ENCODE measurements around the gene NKIRAS1.

The NKIRAS1 gene

DNA sequence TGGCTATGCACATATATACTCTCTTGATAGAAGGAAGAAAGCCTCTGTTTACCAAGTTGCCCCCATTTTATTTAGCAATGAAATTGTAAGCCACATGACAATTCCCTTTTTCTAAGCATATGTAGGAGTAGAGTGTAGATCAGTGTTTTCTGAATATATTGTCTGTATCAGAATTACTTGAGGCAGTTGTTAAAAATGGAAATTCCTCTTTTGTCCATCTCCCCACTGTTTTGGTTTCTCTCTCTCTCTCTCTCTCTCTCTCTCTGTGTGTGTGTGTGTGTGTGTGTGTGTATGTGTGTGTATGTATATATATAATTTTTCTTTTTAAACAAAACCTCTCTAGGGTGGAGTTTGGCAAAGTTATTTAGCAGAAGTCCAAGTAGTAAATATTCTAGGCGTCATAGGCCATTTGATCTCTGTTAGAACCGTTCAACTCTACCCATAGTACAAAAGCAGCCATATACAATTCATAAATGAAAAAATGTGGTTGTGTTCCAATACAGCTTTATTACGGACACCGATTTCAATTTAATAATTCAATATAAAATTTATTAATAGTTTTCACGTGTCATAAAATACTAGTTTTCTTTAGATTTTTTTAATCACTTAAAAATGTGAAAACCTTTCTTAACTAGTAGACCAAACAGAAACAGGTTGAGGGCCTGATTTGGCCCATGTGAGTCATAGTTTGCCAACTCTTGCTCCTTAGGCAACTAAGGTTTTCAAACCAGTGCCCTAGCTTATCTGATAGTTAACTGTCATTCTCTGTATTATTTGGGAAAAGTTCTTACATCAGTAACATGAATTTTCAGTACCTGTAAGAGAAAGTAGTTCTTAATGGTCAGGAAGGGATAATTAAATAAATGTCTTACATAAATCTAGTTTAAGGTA lies 71.2 kb downstream of the NKIRAS1 start:
- TF ChIP-seq EZH2 (IDR thresholded peaks at IDR 0.05; ENCODE audit: borderline replicate concordance, low read depth, low read length, severe bottlenecking) = no peak
- TF ChIP-seq, protein P1, sequence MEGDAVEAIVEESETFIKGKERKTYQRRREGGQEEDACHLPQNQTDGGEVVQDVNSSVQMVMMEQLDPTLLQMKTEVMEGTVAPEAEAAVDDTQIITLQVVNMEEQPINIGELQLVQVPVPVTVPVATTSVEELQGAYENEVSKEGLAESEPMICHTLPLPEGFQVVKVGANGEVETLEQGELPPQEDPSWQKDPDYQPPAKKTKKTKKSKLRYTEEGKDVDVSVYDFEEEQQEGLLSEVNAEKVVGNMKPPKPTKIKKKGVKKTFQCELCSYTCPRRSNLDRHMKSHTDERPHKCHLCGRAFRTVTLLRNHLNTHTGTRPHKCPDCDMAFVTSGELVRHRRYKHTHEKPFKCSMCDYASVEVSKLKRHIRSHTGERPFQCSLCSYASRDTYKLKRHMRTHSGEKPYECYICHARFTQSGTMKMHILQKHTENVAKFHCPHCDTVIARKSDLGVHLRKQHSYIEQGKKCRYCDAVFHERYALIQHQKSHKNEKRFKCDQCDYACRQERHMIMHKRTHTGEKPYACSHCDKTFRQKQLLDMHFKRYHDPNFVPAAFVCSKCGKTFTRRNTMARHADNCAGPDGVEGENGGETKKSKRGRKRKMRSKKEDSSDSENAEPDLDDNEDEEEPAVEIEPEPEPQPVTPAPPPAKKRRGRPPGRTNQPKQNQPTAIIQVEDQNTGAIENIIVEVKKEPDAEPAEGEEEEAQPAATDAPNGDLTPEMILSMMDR (IDR thresholded peaks at IDR 0.05; ENCODE audit: borderline replicate concordance, extremely low read depth, low read length, poor library complexity, severe bottlenecking) = no peak
- H3K36me3 ChIP-seq (ENCODE audit: insufficient read depth, low read length) = no peaks in the 10 kb centered on the region
- no peaks in the 10 kb centered on the region for H3K9me3 ChIP-seq (ENCODE audit: insufficient read depth, low read length, severe bottlenecking)
- H3K4me2 ChIP-seq (ENCODE audit: insufficient read depth, low read length) = no peak overlapping the region
- H3K4me1 ChIP-seq (ENCODE audit: insufficient read depth, low read length) = no peaks in the 10 kb centered on the region
- peaks cover 26% of the 10 kb centered on the region; the same call in 1 of the 2 replicates for H4K20me1 ChIP-seq (ENCODE audit: insufficient read depth, low read length)
- DNase-seq (no peak), ATAC-seq (ENCODE audit: insufficient read depth, low read depth) (no peak)
- H2AFZ ChIP-seq (ENCODE audit: low read depth, low read length) = no peak overlapping the region
- no peak overlapping the region for H3K4me3 ChIP-seq (ENCODE audit: low read depth in 1 of 2, low read length in 2 of 2)
- no peaks in the 10 kb centered on the region for H3K27me3 ChIP-seq (ENCODE audit: insufficient read depth, low read length, poor library complexity)
- no peak overlapping the region for H3K27ac ChIP-seq (ENCODE audit: low read length)
- peaks cover 76% of the 10 kb centered on the region for H3K79me2 ChIP-seq (ENCODE audit: insufficient read depth, low read length)
- H3K9ac ChIP-seq (ENCODE audit: low read depth, low read length) = no peak overlapping the region

DNA sequence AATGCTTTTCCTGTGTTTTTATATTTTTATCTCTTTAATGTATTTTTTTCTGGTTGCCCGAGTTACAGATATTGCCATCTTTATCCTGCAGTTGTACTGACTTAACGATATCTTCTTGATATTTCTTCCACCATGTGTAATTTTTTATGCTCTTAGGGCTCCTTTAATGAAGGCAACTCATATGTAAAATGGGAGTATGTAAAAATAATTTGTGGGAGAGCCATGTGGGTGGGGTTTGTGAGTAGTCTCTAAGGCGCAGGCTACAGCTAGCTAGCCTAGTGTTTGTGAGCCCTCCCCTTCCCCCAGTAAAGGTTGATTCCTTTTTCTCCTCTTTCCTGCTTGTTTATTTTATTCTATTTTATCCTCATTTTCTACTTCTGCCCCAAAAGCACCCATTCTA lies 72.9 kb downstream of the NKIRAS1 start:
- ATAC-seq (ENCODE audit: insufficient read depth, low read depth) (no peak), DNase-seq (no peak)
- no peaks in the 10 kb centered on the region for H3K4me1 ChIP-seq (ENCODE audit: insufficient read depth, low read length)
- H3K9ac ChIP-seq (ENCODE audit: low read depth, low read length) = no peak overlapping the region
- no peaks in the 10 kb centered on the region for H3K36me3 ChIP-seq (ENCODE audit: insufficient read depth, low read length)
- H3K27ac ChIP-seq (ENCODE audit: low read length) = no peak overlapping the region
- H3K27me3 ChIP-seq (ENCODE audit: insufficient read depth, low read length, poor library complexity) = no peaks in the 10 kb centered on the region
- H3K9me3 ChIP-seq (ENCODE audit: insufficient read depth, low read length, severe bottlenecking) = no peaks in the 10 kb centered on the region
- H3K4me2 ChIP-seq (ENCODE audit: insufficient read depth, low read length) = no peak overlapping the region
- H2AFZ ChIP-seq (ENCODE audit: low read depth, low read length) = no peak overlapping the region
- H4K20me1 ChIP-seq (ENCODE audit: insufficient read depth, low read length) = peaks cover 30% of the 10 kb centered on the region; the same call in 1 of the 2 replicates
- no peak overlapping the region for H3K4me3 ChIP-seq (ENCODE audit: low read depth in 1 of 2, low read length in 2 of 2)
- TF ChIP-seq EZH2 (IDR thresholded peaks at IDR 0.05; ENCODE audit: borderline replicate concordance, low read depth, low read length, severe bottlenecking) = no peak
- TF ChIP-seq, protein P1 (IDR thresholded peaks at IDR 0.05; ENCODE audit: borderline replicate concordance, extremely low read depth, low read length, poor library complexity, severe bottlenecking) = no peak
- H3K79me2 ChIP-seq (ENCODE audit: insufficient read depth, low read length) = peaks cover 72% of the 10 kb centered on the region
